OCI-LY3 (cell line): ENCODE data around the gene TUBA1A.
"Not testable (repeated sequence)": the region's sequence is repeated elsewhere in the genome, so short reads cannot be mapped to it uniquely, and the experiment has no call there.

Experiments
- H2AFZ ChIP-seq: fragments of 200-600, 300-600 bp; shearing (Covaris generic); 2 replicates; pipeline ENCODE4 v1.6.0; 2014; ENCODE audit warnings: antibody characterized with exemption, low read depth, low read length
- H3K27ac ChIP-seq: fragments of 200-600, 300-600 bp; sonication (generic); 2 replicates; pipeline ENCODE4 v1.5.1; 2014; ENCODE audit warnings: mild to moderate bottlenecking, low read length, moderate library complexity, mixed read lengths
- H3K27me3 ChIP-seq: fragments of 200-600, 300-600 bp; sonication (generic); 2 replicates; pipeline ENCODE4 v1.6.1; 2014; ENCODE audit warnings: low read depth, low read length, mixed read lengths
- H3K36me3 ChIP-seq: fragments of 200-600, 300-600 bp; sonication (generic); replicated peaks from 2 replicates; pipeline ENCODE3; 2014; ENCODE audit warnings: low read depth, low read length, mixed read lengths
- H3K4me1 ChIP-seq: fragments of 300-600, 200-600 bp; sonication (generic); 2 replicates; pipeline ENCODE4 v1.6.1; 2014; ENCODE audit warnings: low read length, mixed read lengths
- H3K4me2 ChIP-seq: fragments of 200-600, 300-600 bp; sonication (generic); 2 replicates; pipeline ENCODE4 v1.6.1; 2014; ENCODE audit warnings: low read length, mixed read lengths
- H3K4me3 ChIP-seq: fragments of 300-600, 200-600 bp; sonication (generic); 2 replicates; pipeline ENCODE4 v1.5.1; 2014; ENCODE audit warnings: antibody characterized with exemption, mild to moderate bottlenecking, low read length, moderate library complexity
- H3K79me2 ChIP-seq: fragments of 300-600, 200-600 bp; shearing (Covaris generic); 2 replicates; pipeline ENCODE4 v1.6.1; 2014; ENCODE audit warnings: mild to moderate bottlenecking, low read length, mixed read lengths
- H3K9ac ChIP-seq: fragments of 300-600, 200-600 bp; shearing (Covaris generic); 2 replicates; pipeline ENCODE4 v1.6.0; 2014; ENCODE audit warnings: mild to moderate bottlenecking, low read length, moderate library complexity
- H3K9me3 ChIP-seq: fragments of 200-600, 300-600 bp; shearing (Covaris generic); 2 replicates; pipeline ENCODE4 v1.6.1; 2014; ENCODE audit warnings: low read length, mixed read lengths; ENCODE audit not compliant: insufficient read depth
- H4K20me1 ChIP-seq: fragments of 200-600, 300-600 bp; sonication (generic); 2 replicates; pipeline ENCODE4 v1.6.1; 2016; ENCODE audit warnings: low read length, mixed read lengths; ENCODE audit not compliant: insufficient read depth
- CTCF ChIP-seq: fragments of 200-600, 300-600 bp; sonication (generic); IDR thresholded peaks from 2 replicates; pipeline ENCODE4 v1.5.1; 2014; ENCODE audit warnings: antibody characterized with exemption, low read length, low read depth
- EZH2phosphoT487 ChIP-seq: fragments of 200-600 bp; shearing (Covaris generic); IDR thresholded peaks from 2 replicates; pipeline ENCODE4 v1.6.1; 2018; ENCODE audit warnings: antibody characterized with exemption, mixed run types, low read depth

The TUBA1A gene

GRCh38 chr12:49146406-49146805, 42.5 kb downstream of the TUBA1A start:
- Histone ChIP-seq H3K9ac (no peak overlapping the region), H3K4me1 (no peaks in the 10 kb centered on the region), H3K4me2 (no peak overlapping the region), H3K36me3 (no peaks in the 10 kb centered on the region), H3K4me3 (no peak overlapping the region), H3K9me3 (no peaks in the 10 kb centered on the region), H3K27ac (no peak overlapping the region), H2AFZ (no peak overlapping the region), H4K20me1 (no peaks in the 10 kb centered on the region), H3K27me3 (no peaks in the 10 kb centered on the region), H3K79me2 (peaks cover 4% of the 10 kb centered on the region; the same call in 1 of the 2 replicates)
- TF ChIP-seq EZH2phosphoT487, result no peak
- TF ChIP-seq CTCF, result no peak

- no peak overlapping the region for H2AFZ ChIP-seq
- H3K9me3 ChIP-seq, result no peaks in the 10 kb centered on the region
- H3K27ac ChIP-seq, result no peak overlapping the region
- H3K9ac ChIP-seq, result no peak overlapping the region
- H3K4me1 ChIP-seq, result no peaks in the 10 kb centered on the region
- no peaks in the 10 kb centered on the region for H3K36me3 ChIP-seq
- H3K79me2 ChIP-seq, result peaks cover 4% of the 10 kb centered on the region; the same call in 1 of the 2 replicates
- no peak overlapping the region for H3K4me3 ChIP-seq
- H3K4me2 ChIP-seq, result no peak overlapping the region
- no peak for TF ChIP-seq EZH2phosphoT487
- no peaks in the 10 kb centered on the region for H3K27me3 ChIP-seq
- no peaks in the 10 kb centered on the region for H4K20me1 ChIP-seq
These were observed 44.5 kb downstream of the TUBA1A start for GRCh38 chr12:49144384-49144783.

- no peaks in the 10 kb centered on the region for H3K4me1 ChIP-seq
- no peaks in the 10 kb centered on the region for H4K20me1 ChIP-seq
- H3K9me3 ChIP-seq, result no peaks in the 10 kb centered on the region
- H3K79me2 ChIP-seq, result peaks cover 4% of the 10 kb centered on the region
- H3K4me2 ChIP-seq, result no peak overlapping the region
- H3K36me3 ChIP-seq, result no peaks in the 10 kb centered on the region
- no peak overlapping the region for H3K4me3 ChIP-seq
- H2AFZ ChIP-seq, result no peak overlapping the region
- no peak overlapping the region for H3K9ac ChIP-seq
- TF ChIP-seq CTCF, result no peak
- TF ChIP-seq EZH2phosphoT487, result no peak
- no peak overlapping the region for H3K27ac ChIP-seq
- H3K27me3 ChIP-seq, result no peaks in the 10 kb centered on the region
These were observed 49.9 kb downstream of the TUBA1A start for GRCh38 chr12:49138999-49139398.

- Histone ChIP-seq H4K20me1 (no peaks in the 10 kb centered on the region), H3K4me1 (peaks cover 4% of the 10 kb centered on the region), H3K9me3 (no peaks in the 10 kb centered on the region), H3K4me3 (no peak overlapping the region), H3K79me2 (peaks cover 9% of the 10 kb centered on the region), H3K27me3 (no peaks in the 10 kb centered on the region), H3K9ac (no peak overlapping the region), H3K4me2 (no peak overlapping the region), H2AFZ (no peak overlapping the region), H3K36me3 (no peaks in the 10 kb centered on the region), H3K27ac (no peak overlapping the region)
- TF ChIP-seq CTCF (no peak), EZH2phosphoT487 (no peak)
These were observed 50.3 kb downstream of the TUBA1A start for GRCh38 chr12:49138587-49138986.

- Histone ChIP-seq H3K9me3 (no peaks in the 10 kb centered on the region), H3K4me1 (peaks cover 14% of the 10 kb centered on the region), H3K27me3 (no peaks in the 10 kb centered on the region), H3K4me2 (no peak overlapping the region), H3K9ac (no peak overlapping the region), H3K79me2 (peaks cover 20% of the 10 kb centered on the region), H4K20me1 (no peaks in the 10 kb centered on the region), H2AFZ (no peak overlapping the region), H3K36me3 (no peaks in the 10 kb centered on the region), H3K27ac (no peak overlapping the region), H3K4me3 (no peak overlapping the region)
- TF ChIP-seq EZH2phosphoT487 (no peak), CTCF (no peak)
These were observed 51.4 kb downstream of the TUBA1A start for GRCh38 chr12:49137476-49137875.

GRCh38 chr12:49136997-49137396, 51.9 kb downstream of the TUBA1A start:
- not testable (repeated sequence) for H3K9ac ChIP-seq, H3K27ac ChIP-seq, H3K27me3 ChIP-seq, H3K36me3 ChIP-seq, H2AFZ ChIP-seq, H3K9me3 ChIP-seq, H4K20me1 ChIP-seq, H3K4me3 ChIP-seq, H3K4me2 ChIP-seq
- H3K4me1 ChIP-seq, result peaks cover 14% of the 10 kb centered on the region
- peaks cover 25% of the 10 kb centered on the region for H3K79me2 ChIP-seq
